Globus pallidus (tissue), 1 donor: ENCODE measurements around the gene PCDHB3.
"Not testable (repeated sequence)": the region's sequence is repeated elsewhere in the genome, so short reads cannot be mapped to it uniquely, and the experiment has no call there.

Experiments
- DNase-seq: peaks from one replicate; pipeline ENCODE4 v3.0.0-alpha.2; 2015; ENCODE audit warnings: low spot score

Gene PCDHB3

GRCh38 chr5:141135718-141136266, 35.5 kb downstream of the PCDHB3 start:
- DNase-seq = no peak

DNA sequence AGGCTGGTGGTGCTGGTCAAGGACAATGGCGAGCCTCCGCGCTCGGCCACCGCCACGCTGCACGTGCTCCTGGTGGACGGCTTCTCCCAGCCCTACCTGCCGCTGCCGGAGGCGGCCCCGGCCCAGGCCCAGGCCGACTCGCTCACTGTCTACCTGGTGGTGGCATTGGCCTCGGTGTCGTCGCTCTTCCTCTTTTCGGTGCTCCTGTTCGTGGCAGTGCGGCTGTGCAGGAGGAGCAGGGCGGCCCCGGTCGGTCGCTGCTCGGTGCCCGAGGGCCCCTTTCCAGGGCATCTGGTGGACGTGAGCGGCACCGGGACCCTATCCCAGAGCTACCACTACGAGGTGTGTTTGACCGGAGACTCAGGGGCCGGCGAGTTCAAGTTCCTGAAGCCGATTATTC, 37.1 kb downstream of the PCDHB3 start:
- DNase-seq = not testable (repeated sequence)

DNA sequence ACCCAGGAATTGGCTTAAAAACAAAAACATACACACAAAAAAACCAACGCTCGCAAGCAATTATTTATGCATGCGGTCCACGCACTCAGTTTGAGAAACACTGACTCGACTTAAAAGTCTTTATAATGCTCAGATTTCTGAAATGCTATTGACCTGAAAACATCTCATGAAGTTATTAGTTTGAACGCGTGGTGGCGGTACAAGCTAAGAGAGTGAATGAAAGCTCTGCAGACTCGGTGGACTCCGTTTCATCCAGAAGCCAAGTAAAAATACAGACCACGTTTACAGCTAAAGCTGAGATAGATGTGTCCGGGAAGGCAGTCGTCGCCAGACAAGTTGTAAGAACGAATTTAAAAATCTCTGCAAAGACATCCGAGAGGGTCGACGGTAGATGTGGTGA, 49.5 kb downstream of the PCDHB3 start, which contains the start of gene PCDHB6:
PCDHB6 (plus strand) TSS at position 246 of the 400 bp plus-strand sequence. CDS start 201 bp downstream, outside the sequence.
- no peak for DNase-seq

DNA sequence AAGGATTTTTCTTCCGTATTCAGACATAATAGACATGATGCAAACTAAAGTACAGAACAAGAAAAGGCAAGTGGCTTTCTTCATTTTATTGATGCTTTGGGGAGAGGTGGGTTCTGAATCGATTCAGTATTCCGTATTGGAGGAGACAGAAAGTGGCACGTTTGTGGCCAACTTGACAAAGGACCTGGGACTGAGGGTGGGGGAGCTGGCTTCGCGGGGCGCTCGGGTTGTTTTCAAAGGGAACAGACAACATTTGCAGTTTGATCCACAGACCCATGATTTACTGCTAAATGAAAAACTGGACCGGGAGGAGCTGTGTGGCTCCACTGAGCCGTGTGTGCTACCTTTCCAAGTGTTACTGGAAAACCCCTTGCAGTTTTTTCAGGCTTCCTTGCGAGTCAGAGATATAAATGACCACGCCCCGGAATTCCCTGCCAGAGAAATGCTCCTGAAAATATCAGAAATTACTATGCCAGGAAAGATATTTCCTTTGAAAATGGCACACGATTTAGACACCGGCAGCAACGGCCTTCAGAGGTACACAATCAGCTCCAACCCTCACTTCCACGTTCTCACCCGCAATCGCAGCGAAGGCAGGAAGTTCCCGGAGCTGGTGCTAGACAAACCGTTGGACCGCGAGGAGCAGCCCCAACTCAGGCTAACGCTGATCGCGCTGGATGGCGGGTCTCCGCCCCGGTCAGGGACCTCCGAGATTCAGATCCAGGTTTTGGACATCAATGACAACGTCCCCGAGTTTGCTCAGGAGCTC, 50.1 kb downstream of the PCDHB3 start:
- no peak for DNase-seq

- no peak for DNase-seq
Measured at GRCh38 chr5:141150993-141151325, 50.7 kb downstream of the PCDHB3 start.

DNA sequence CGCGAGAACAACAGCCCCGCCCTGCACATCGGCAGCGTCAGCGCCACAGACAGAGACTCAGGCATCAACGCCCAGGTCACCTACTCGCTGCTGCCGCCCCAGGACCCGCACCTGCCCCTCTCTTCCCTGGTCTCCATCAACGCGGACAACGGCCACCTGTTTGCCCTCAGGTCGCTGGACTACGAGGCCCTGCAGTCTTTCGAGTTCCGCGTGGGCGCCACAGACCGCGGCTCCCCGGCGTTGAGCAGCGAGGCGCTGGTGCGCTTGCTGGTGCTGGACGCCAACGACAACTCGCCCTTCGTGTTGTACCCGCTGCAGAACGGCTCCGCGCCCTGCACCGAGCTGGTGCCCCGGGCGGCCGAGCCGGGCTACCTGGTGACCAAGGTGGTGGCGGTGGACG, 51.4 kb downstream of the PCDHB3 start:
- not testable (repeated sequence) for DNase-seq

GRCh38 chr5:141152096-141152495, 51.8 kb downstream of the PCDHB3 start:
- not testable (repeated sequence) for DNase-seq
